Endodermal cell (in vitro differentiated cells): Measurements from ENCODE around the gene CLK3. TPM values are rescaled to one million over a fixed set of nuclear protein-coding genes. Genes with fewer than 3 reads are reported as not detected.
A peak's percentile ranks its signal among the peaks of the same experiment; 100 is the strongest.

Source experiments
- DNase-seq: peaks from one replicate; pipeline ENCODE4 v3.0.0-alpha.2; 2017
- H3K27ac ChIP-seq: 2 replicates; pipeline ENCODE4 v1.5.1; 2013; ENCODE audit warnings: mild to moderate bottlenecking, low read depth, low read length, moderate library complexity
- H3K27me3 ChIP-seq: 2 replicates; pipeline ENCODE4 v1.6.1; 2013; ENCODE audit warnings: mild to moderate bottlenecking, low read length, moderate library complexity; ENCODE audit not compliant: insufficient read depth, control insufficient read depth, poor library complexity, severe bottlenecking
- H3K36me3 ChIP-seq: 2 replicates; pipeline ENCODE4 v1.7.0; 2013; ENCODE audit warnings: mild to moderate bottlenecking, low read length, moderate library complexity; ENCODE audit not compliant: control insufficient read depth, insufficient read depth
- H3K4me1 ChIP-seq: one replicate; pipeline ENCODE4 v1.7.0; 2013; ENCODE audit warnings: low read length; ENCODE audit not compliant: control insufficient read depth, insufficient read depth
- H3K4me3 ChIP-seq: 2 replicates; pipeline ENCODE4 v1.5.1; 2013; ENCODE audit warnings: mild to moderate bottlenecking, low read length, moderate library complexity
- H3K9ac ChIP-seq: 2 replicates; pipeline ENCODE4 v1.6.1; 2013; ENCODE audit warnings: mild to moderate bottlenecking, low read length, moderate library complexity; ENCODE audit not compliant: poor library complexity, severe bottlenecking; ENCODE audit errors: extremely low read depth
- H3K9me3 ChIP-seq: 2 replicates; pipeline ENCODE4 v1.6.1; 2013; ENCODE audit warnings: mild to moderate bottlenecking, low read length, moderate library complexity; ENCODE audit not compliant: control insufficient read depth
- H3K27ac Mint-ChIP-seq: 2 replicates; pipeline ENCODE4 v1.8.0; 2020; ENCODE audit warnings: mixed read lengths
- H3K27me3 Mint-ChIP-seq: 2 replicates; pipeline ENCODE4 v1.8.0; 2021; ENCODE audit warnings: mild to moderate bottlenecking, mixed read lengths; ENCODE audit not compliant: insufficient read depth
- H3K36me3 Mint-ChIP-seq: 2 replicates; pipeline ENCODE4 v1.8.0; 2020; ENCODE audit warnings: low read depth, mixed read lengths
- H3K4me1 Mint-ChIP-seq: 2 replicates; pipeline ENCODE4 v1.8.0; 2020; ENCODE audit warnings: mixed read lengths
- H3K4me3 Mint-ChIP-seq: 2 replicates; pipeline ENCODE4 v1.8.0; 2020; ENCODE audit warnings: mild to moderate bottlenecking, moderate library complexity, mixed read lengths
- H3K9me3 Mint-ChIP-seq: 2 replicates; pipeline ENCODE4 v1.8.0; 2020; ENCODE audit warnings: mild to moderate bottlenecking, mixed read lengths
- CTCF ChIP-seq: fragments of 200-600 bp; sonication (generic); conservative IDR thresholded peaks from 2 replicates; pipeline ENCODE4 v1.5.0; 2021; ENCODE audit warnings: antibody characterized with exemption, mild to moderate bottlenecking
- WGBS, 2 experiments: methylation state at CpG; one replicate each; pipeline versions ENCODE4 v1.1.5 to v1.1.7; 2013; ENCODE audit warnings: missing lambda C conversion rate in 2 of 2, mixed read lengths in 1 of 2; ENCODE audit not compliant: insufficient coverage in 1 of 2, insufficient read length in 1 of 2; 5-methylcytosine and 5-hydroxymethylcytosine counted together
- total RNA-seq, 2 donors: library from RNA; stranded (reverse); fragmentation: NEBNext Ultra II Directional in 1 of 2; extraction: Animal tissue kit (Norgen Biotek cat#: 25700) in 1 of 2; gene quantifications; 2 replicates in 1 of 2; 3 replicates in 1 of 2; pipeline ENCODE4 v1.2.1, GENCODE V29; 2021

The CLK3 gene
- total RNA-seq, 2 donors from 2014 or later = 53.4 to 67.3 TPM

GRCh38 chr15:74571191-74571590 lies 44.4 kb upstream of the CLK3 start:
- Histone ChIP-seq H3K36me3 (peaks cover 87% of the 10 kb centered on the region), H3K27me3 (no peaks in the 10 kb centered on the region), H3K4me1 (peaks cover 17% of the 10 kb centered on the region), H3K4me3 (no peak overlapping the region), H3K9me3 (no peaks in the 10 kb centered on the region), H3K27ac (no peak overlapping the region), H3K9ac (no peak overlapping the region)
- peaks cover 31% of the 10 kb centered on the region for H3K4me1 Mint-ChIP-seq
- H3K4me3 Mint-ChIP-seq = no peak overlapping the region
- peaks cover 64% of the 10 kb centered on the region for H3K36me3 Mint-ChIP-seq
- TF ChIP-seq CTCF = no peak
- H3K9me3 Mint-ChIP-seq = no peaks in the 10 kb centered on the region
- H3K27ac Mint-ChIP-seq = no peak overlapping the region
- 100% methylated on average over 1 to 3 of the region's 3 CpGs for WGBS, 2 experiments
- DNase-seq = peak; percentile 12
- no peaks in the 10 kb centered on the region for H3K27me3 Mint-ChIP-seq

GRCh38 chr15:74573987-74574386 lies 41.6 kb upstream of the CLK3 start:
- 80 to 90% methylated on average over 1 to 4 of the region's 4 CpGs for WGBS, 2 experiments

GRCh38 chr15:74578496-74578994 lies 37.1 kb upstream of the CLK3 start:
- WGBS, 2 experiments = 90 to 92% methylated on average over 3 of the region's 3 CpGs
- Mint-ChIP-seq H3K36me3 (peaks cover 87% of the 10 kb centered on the region), H3K9me3 (no peaks in the 10 kb centered on the region), H3K4me3 (no peak overlapping the region), H3K27ac (no peak overlapping the region), H3K4me1 (no peaks in the 10 kb centered on the region), H3K27me3 (no peaks in the 10 kb centered on the region)
- no peak for TF ChIP-seq CTCF
- no peaks in the 10 kb centered on the region for H3K27me3 ChIP-seq
- peaks cover 86% of the 10 kb centered on the region for H3K36me3 ChIP-seq
- H3K27ac ChIP-seq = no peak overlapping the region
- H3K9ac ChIP-seq = no peak overlapping the region
- no peak overlapping the region for H3K4me3 ChIP-seq
- no peak for DNase-seq
- no peaks in the 10 kb centered on the region for H3K4me1 ChIP-seq
- no peaks in the 10 kb centered on the region for H3K9me3 ChIP-seq

More at GRCh38 chr15:74573987-74574386, 41.6 kb upstream of the CLK3 start:
- no peak overlapping the region for H3K4me3 ChIP-seq
- no peak overlapping the region for H3K27ac ChIP-seq
- no peaks in the 10 kb centered on the region for H3K27me3 ChIP-seq
- H3K9ac ChIP-seq = no peak overlapping the region
- H3K9me3 ChIP-seq = no peaks in the 10 kb centered on the region
- H3K9me3 Mint-ChIP-seq = no peaks in the 10 kb centered on the region
- peaks cover 91% of the 10 kb centered on the region for H3K36me3 ChIP-seq
- peaks cover 7% of the 10 kb centered on the region for H3K4me1 ChIP-seq
- TF ChIP-seq CTCF = no peak
- H3K27me3 Mint-ChIP-seq = no peaks in the 10 kb centered on the region
- H3K36me3 Mint-ChIP-seq = peaks cover 81% of the 10 kb centered on the region
- peaks cover 7% of the 10 kb centered on the region for H3K4me1 Mint-ChIP-seq
- H3K27ac Mint-ChIP-seq = no peak overlapping the region
- DNase-seq = peak; percentile 16
- H3K4me3 Mint-ChIP-seq = no peak overlapping the region
